SK-N-SH (cell line): Measurements from ENCODE around the gene MCM9.

Source experiments
- CTCF ChIP-seq: fragments of 200-600 bp; sonication (generic); IDR thresholded peaks from 2 replicates; pipeline ENCODE4 v1.6.1; 2017; ENCODE audit warnings: antibody characterized with exemption, mild to moderate bottlenecking, moderate library complexity
- EZH2phosphoT487 ChIP-seq: fragments of 200-600 bp; sonication (generic); IDR thresholded peaks from 2 replicates; pipeline ENCODE4 v1.6.1; 2017; ENCODE audit warnings: low read depth, mixed run types, mild to moderate bottlenecking, antibody characterized with exemption, moderate library complexity, borderline replicate concordance
- FOSL2 ChIP-seq: IDR thresholded peaks from 2 replicates; pipeline ENCODE4 v1.4.0; 2012; ENCODE audit warnings: low read depth, mild to moderate bottlenecking, moderate library complexity, borderline replicate concordance
- JUND ChIP-seq: IDR thresholded peaks from 2 replicates; pipeline ENCODE4 v1.4.0; 2012
- MXI1 ChIP-seq: IDR thresholded peaks from 2 replicates; pipeline ENCODE4 v1.6.1; 2012; ENCODE audit warnings: mild to moderate bottlenecking, low read depth, low read length, improper control_type of control experiment
- POLR2AphosphoS5 ChIP-seq: IDR thresholded peaks from 2 replicates; pipeline ENCODE4 v1.6.1; 2012; ENCODE audit warnings: low read depth, low read length
- RCOR1 ChIP-seq: fragments of 150-350 bp; IDR thresholded peaks from 2 replicates; pipeline ENCODE4 v1.6.1; 2017; ENCODE audit warnings: antibody characterized with exemption, low read length
- RFX5 ChIP-seq: IDR thresholded peaks from 2 replicates; pipeline ENCODE4 v1.6.1; 2012; ENCODE audit warnings: mild to moderate bottlenecking, improper control_type of control experiment, low read length
- TCF12 ChIP-seq: IDR thresholded peaks from 2 replicates; pipeline ENCODE4 v1.4.0; 2012
- USF2 ChIP-seq: fragments of 150-350 bp; IDR thresholded peaks from 2 replicates; pipeline ENCODE4 v1.6.1; 2017; ENCODE audit warnings: antibody characterized with exemption, low read length, low read depth, borderline replicate concordance

GRCh38 chr6:118872726-118873125 is 62.2 kb downstream of the MCM9 start:
- TF ChIP-seq TCF12: no peak
- TF ChIP-seq CTCF: no peak
- TF ChIP-seq POLR2AphosphoS5: no peak
- no peak for TF ChIP-seq MXI1
- no peak for TF ChIP-seq EZH2phosphoT487
- no peak for TF ChIP-seq RCOR1
- TF ChIP-seq FOSL2: no peak
- no peak for TF ChIP-seq JUND
- TF ChIP-seq USF2: no peak
- TF ChIP-seq RFX5: no peak
